Effector CD8-positive, alpha-beta T cell (primary cell): ENCODE measurements around the gene FKBP10.

Experiments used
- DNase-seq: peaks from one replicate; lab custom pipeline; 2025; lab: John Stamatoyannopoulos, UW

Gene FKBP10

DNA sequence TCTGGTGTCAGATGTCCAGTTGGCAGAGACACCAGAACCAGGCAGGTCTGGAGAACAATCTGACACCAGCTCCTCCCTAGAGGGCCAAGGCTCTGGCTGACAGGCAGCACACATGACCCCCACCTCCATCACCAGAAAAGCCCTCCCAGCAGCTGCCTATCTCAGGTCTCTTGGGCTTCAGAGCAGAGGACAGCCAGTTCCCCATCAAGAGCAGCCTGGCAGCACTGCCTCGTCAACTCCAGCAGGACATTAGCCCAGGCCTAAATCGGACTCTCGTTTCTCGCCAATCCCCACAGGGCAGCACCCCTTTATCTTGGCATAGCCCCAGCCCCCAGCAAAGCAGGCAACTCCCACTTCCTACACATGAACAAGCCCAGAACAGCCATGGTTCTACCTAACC is 30.7 kb upstream of the FKBP10 start:
- no peak for DNase-seq

DNA sequence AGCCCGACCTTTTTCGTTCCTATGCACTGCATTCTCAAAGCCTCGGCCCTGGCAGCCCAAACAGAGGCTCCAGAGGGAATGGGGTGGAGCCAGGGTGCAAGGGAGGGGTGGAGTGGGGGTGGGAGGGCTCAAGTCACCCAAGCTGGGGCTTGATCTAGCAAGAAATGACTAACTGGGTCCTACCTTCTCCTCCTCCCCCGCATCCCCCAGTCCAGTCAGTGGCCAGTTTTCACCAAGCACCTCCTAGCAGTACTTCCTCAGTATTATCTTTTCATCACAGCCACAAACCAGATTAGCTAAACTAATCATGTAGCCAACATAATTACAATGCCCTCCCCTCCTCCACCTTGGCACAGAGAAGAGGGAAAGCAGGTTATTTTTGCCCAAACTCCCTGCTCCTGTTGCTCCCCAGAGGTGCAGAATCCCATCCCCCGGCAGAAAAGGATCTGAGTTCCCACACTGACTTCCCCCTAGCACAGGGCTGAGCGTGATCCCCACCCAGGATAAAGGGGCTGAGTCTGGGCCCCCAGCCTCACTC is 28.5 kb upstream of the FKBP10 start:
- DNase-seq, result no peak

DNA sequence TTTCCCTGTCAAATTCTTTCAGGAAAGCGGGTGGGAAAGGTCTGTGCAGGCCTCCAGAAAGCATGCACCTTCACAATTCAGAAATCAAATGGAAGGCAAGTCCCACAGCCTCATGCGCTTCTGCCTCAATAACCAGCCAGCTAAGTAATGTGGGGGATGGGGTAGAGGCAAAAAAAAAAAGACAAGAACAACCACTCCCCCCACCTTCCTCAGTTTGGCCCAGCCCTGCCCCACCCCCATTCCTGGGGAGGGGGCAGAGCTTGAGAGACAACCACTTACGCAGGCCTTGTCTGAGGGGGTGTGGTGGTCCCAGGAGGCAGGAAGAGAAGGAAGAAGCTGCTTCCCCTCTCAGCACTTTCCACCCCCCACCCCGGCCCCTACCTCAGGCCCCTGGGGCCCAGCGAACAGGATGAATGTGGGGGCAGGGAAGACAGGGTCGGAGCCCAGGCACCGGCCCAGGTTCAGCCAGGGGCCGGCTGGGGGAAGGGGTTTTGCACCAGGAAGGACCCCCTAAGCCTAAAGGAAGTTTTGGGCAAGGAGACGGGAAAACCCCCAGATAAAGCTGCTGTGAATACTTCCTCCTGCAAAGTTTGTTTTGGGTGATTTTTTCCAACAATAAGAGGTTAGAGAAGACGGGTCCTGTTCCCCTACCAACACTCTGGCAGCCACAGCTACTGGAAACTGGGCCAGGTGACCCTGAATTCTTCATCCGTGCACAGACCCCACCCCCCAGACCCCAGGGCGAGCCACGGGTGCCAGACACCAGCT is 27.5 kb upstream of the FKBP10 start:
- DNase-seq, result no peak

DNA sequence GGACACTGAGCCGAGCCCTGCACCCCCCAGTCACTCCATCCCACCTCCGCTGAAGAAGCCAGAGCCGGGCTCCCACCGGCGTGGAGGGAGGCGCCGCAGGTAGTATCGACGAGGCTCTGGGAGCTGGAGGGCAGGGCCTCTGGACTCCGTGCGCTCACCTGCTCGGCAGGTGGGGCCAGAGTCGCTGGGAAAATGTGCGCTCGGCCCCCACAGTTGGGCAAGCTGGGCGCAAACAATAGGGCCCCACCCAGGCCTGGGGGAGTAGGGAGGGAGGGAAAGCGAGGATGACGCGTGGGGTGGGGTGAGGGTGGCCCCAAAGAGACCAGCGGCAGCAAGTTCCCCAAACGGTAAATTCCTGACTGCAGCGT is 27.0 kb upstream of the FKBP10 start:
- DNase-seq, result no peak

DNA sequence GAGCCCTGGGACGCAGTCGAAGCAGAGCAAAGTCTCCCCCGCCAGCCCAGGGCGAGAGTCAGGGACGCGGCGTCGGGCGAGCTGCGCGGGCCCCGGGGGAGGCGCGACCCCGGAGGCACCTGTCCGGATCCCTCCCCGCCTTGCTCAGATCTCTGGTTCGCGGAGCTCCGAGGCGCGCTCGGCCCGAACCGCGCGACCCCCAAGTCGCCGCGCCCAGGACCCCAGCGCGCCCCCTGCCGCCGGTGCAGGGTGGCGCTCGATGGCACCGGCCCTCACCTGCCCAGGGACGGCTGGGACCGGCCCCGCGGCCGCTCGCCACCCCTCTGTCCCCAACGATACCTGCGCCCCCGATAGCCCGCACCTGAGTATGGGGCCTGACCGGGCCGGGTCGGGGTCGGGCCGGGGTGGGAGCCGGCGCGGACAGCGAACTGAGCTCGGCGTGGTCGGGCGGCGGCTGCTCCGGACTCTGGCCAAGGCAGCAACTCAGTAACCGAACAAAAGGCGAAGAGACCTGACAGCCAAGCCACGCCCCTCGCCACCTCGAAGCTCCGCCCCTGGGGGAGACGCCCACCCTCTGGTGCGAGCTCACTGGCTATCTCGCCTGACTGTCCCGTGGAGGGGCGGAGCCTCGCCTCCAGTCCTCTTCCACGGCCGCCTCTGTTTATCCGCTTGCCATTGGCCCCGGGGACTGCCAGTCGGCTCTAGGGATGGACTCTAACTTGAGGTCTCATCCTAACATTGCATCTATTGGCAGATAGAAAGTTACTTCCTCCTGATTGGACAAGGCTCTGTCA is 26.4 kb upstream of the FKBP10 start, which contains the start of gene JUP:
TSS of gene JUP (minus strand) at position 485 of the 794 bp plus-strand sequence. CDS start 14,857 bp downstream, outside the sequence.
- DNase-seq, result peak; percentile 82

DNA sequence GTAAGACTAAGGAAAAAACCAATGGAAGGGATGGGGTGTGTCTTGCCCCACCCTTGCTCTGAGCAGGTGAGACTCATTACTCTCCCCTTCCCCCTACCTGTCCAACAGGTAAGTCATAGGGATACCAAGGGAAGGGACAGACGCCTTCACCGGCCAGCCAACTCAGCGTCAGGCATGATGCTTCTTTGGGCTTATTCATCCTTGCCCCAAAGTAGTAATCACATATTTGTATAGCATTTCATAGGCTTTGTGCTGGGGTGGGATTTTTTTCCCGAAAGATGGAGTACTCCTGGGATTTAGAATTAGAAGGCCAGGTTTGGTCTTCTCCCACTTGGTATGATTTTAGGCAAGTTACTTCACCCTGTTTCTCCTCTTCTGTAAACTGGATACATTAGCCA is 25.8 kb upstream of the FKBP10 start:
- no peak for DNase-seq

DNA sequence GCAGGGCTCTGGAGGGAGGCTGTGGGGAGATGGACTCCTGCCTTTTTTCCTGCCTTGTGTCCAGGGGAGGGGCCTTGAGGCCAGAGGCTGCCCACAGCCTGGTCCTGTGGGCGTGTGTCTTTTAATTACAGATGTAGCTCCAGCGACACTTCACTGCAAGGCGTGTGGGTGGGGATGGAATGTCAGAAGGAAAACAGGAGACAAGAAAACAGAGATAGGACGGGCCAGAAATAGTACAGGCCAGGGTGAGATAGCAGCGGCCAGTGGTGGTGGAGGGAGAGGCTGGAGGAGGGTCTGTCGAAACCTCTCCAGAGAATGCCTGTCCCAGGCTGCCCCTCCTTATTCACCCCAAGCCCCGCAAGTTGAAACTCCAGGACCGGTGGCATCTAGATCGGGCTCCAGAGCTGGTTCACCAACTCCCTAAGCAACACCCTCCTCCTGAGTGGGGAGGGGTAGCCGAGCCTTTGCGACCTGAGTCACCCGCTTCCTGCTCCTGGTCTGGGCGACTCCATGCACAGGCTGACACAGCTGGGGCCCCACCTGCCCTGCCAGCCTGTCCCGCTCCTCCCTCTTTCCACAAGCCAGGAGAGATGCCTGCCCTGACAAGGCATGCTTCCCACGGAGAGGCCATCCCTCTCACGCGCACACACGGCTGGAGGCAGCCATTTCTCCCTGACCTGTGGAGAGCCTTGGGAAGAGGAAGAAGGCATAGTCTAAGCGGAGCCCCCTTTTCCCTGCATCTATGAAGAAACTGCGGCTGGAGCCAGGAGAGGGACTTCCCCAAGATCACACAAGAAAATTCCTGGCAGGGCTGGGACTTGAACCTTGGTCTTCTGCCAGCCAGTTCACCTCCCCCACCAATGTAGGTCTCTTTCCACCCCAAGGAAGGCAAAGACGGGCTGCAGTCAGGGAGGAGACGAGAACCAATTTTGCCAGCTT is 19.7 kb upstream of the FKBP10 start:
- DNase-seq, result no peak

DNA sequence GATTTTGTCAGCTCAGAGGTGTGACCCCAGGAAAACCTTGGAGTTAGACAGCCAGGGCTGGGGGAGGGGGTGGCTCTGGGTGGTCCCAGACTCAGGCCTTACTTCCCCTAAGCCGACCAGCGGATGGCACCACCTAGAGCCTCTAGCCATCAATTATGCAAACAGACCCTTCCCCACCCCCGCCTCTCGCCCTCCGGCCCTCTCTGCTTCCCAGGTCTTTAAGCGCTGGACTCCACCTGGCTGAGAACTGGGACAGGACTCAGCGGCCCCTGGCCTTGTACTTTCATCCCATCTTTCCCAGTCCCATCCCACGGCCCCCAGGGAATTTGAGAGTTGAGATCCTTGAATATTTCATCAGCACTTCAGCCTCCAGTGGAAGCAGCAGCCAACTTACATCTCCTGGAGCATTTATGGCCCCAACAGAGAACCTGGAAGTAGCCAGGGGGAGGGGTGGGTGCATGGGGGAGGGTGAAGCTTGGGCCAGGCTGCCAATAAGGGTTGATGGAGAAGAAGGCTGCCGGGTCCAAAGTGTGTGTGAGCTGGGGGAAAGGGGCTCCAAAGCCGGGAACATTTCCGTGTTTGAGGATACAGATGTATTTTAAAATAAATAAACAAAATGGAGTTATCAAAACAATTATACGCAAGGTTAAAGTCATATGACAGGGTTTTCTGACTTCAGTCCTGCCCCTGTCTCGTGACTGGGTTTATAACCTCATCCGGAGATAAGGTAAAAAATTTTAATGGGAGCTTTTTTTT is 18.8 kb upstream of the FKBP10 start:
- DNase-seq, result no peak

DNA sequence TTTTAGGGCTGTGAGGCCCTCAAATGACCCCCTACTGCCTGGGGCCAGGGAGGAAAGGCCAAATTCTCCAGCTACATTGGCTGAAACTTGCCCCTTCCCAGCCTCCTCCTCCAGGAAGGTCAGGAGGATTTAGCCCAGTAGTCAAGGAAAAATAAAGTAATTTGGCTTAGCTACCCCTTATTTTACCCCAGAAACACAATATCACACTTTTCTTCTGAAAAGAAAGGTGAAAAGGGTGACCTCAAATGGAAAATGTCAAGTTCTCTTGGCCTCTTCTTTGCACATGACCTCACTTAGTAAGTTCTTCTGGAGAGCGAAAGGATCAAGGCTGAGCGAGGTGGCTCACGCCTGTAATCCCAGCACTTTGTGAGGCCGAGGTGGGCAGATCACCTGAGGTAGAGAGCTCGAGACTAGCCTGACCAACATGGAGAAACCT is 18.2 kb upstream of the FKBP10 start:
- DNase-seq, result no peak

DNA sequence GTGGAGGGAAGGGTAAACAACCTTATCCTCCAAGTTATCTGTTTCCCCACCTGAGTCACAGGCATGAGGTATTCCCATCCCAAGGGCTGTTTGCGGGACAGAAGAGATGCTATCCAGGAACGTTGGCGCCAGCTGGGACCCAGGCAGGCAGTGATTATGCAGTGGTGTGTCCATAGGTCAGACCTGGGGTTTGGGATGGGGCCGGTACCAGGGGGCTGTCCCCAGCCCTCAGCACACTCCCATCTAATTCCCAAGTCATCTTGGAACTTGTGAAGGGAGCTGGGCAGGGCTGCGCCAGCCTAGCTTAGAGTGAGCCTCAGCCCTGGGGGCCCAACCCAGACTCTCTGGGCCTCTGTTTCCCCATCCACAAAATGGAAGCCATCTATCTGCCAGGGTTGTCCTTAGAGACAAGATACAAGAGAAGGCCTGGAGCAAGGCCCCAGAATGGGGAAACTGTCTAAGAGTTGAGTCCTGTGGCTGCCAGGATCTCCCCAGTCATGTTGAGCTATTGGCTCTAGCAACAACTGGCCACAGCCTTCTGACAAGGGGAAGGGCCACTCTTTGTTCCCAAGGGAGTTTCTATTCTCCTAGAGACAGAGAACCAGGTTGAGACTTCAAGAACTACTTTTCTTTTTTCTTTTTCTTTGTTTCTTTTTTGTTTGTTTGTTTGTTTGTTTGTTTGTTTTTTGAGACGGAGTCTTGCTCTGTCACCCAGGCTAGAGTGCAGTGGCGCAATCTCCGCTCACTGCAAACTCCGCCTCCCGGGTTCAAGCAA is 16.5 kb upstream of the FKBP10 start:
- no peak for DNase-seq

DNA sequence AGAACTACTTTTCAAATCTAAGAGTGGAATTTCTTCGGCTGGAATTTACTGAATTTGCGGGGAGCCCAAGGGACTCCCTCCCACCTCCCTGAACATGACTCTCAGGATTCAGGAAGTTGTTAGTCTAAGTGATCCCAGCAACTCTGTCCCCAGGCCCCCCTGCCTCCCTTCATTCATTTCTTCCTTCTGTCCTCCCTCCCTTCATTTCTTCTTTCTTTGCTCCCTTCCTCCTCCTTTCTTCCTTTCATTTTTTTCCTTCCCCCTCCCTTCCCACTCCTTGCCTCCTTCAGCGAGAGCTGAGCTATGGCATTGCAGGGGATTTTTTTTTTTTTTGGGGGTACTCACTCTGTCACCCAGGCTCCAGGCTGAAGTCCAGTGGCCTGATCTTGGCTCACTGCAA is 15.4 kb upstream of the FKBP10 start:
- DNase-seq, result no peak

DNA sequence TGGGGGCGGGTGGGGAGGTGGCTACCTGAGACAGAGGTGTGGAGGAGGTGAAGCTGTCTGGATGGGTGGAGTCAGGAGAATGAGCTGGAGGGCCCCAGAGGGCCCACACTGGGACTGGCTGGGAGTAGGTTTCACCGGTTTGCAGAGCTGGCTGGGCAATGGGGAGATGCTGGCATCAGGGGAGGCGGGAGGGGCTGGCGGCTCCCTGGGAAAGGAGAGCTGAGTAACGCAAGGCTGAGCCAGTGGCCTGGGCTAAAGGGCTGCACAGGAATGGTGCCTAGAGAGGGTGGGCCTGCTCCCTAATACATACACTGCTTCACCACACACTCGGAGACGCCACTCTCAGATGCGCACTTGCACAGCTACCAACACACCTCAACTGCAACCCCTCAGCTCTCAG is 13.4 kb upstream of the FKBP10 start:
- DNase-seq, result no peak

DNA sequence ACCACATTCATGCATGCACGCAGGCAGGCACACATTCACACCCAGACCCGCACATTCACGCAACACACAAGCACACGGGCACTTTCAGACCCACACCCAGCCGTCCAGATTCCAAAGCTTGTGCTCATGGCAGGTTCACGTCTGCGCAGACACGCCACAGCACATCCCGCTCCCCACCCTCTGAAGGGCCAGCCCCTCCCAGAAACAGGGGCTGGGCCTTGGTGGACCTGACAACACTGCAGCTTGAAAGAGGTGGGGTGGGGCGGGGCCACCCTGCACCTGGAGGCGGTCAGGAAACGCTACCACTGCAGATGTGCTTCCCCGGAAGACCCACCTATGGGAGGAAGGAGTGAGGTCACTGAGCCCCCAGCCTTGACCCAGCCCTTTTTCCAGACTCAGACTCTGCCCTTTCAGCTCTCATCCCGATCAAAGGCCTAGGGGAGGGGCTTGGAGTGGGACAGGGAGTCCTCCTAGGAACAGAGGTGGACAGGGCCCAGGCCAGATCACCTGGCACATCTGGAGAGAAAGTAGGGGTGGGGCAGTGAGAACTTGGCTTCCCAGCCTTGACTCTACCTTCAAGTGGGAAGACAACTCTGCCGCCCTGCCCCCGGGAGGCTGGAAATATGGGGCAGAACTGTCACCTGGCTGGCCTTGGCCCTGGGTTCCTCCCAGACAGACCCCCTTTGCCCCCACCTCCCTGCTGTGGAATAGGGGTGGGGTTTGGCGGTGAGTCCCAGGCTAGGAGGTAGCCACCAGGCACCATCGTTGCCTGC is 12.0 kb upstream of the FKBP10 start:
- no peak for DNase-seq

DNA sequence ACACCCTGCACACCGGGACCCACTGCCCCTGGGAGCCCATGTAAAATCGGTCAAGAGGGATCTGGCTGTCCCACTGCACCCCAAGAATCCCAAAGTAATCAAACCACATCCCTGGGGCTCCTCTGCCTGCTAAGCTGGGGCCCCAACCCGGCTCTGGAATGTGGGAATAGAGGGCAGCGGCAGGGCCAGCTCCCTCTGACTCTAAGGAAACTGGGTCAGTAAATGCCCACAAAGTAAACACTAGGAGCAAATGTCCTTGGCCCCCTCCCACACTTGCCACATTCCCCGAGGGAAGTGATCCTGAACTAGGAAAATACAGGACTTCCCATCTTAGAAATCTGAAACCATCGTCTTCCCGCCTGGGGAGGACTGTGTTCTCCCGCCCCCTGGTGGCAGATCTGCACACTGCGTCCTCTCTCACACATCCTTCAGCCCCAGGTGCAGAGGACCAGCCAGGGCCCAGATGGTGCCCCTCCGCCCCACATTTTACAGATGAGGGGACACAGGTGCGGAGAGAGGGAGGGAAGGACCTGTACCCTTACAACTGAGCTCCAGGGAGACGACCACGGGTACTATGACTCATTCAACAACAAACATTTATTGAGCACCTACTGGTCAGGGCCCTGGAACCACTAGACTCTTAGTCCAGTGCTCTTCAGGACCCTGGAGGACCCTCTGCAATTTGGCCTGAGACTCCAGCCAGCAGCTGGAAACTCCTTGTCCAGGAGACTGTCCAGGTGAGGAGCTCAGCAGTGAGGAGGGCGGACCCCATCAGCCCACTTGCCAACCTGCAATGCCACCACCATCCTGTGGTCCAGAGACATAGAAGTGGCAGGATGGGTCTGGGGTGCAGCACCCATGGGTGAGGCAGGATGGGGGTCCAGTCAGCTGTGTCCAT is 11.2 kb upstream of the FKBP10 start:
- peak; percentile 62 for DNase-seq

DNA sequence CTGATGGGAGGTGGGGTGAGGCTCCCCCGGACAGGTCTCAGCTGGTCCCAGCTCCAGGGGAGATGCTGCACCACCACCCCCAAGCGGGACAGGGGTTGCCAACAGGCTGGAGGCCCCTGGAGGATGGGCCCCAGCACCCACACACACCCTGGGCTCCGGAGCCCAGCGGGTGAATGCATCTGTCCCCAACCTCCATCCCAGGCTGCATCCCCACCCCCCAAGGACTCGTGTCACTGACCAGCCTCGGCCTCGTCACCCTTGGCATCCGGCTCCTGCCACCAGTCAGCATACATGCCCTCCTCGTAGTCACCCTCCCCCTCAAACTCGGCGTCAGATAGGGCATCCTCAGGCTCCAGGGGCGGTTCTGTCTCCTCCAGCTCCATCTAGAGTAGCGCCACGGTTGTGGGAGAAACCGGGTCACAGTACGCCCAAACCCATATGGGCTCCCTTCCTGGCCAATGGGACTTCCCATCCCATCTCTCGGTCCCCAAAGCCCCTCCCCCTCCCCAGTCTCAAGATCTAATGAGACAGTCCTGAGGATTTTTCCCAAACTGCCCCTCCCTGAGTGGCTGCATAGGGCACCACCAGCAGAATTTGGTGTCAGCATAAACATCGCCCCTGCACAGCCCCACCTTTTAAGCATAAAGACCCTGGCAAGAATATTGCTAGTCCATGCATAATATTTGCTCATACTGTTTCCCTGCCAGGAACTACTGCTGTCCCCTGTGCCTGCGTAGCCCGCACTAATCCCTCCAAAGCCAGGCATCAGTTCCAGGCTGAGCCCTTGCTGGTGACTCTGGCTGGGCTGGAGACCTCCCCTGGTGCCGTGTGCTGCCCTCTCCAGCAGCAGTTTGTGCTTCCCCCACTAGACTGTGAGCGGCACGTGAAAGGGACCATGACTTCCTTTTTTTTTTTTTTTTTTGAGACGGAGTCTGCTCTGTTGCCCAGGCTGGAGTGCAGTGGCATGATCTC is 9.5 kb upstream of the FKBP10 start:
- DNase-seq, result no peak

DNA sequence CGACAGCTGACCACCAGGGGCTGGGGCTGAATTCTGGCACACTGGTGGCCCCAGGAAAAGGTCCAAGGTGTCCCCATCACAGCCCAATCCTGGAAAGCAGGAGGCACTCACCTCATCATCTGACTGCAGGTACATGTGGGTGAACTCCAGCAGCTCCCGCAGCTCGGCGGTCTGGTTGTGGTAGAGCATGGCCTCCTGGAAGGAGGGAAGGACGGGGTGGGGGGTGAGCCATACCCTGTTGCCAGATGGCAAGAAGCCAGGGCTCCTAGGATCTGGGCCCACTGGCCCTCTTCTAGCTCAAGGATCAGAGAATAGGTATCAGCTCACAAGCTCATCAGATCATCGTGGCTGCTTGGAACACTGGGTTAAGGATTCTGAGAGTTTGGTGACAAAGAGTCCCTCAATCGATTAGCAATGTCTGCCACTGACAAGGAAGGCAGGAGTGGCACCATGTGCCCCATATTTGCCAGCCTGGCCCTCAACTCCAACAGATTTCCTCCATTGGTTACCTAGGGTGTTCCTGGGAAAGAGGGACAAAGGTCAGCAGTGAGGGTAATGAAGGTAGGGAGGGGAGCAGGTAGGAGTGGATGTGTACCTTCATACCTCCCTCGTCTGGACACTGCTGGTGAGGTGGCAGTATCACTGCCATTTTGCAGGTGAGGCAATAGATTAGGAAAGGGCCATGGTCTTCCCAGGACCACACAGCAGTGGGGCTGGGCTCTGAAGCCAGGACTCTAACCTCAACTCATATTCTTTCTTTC is 5.9 kb upstream of the FKBP10 start:
- DNase-seq, result no peak
